Ishikawa (cell line): ENCODE results near the gene MYO5A.

Experiments used
- CEBPB ChIP-seq: IDR thresholded peaks from 2 replicates; pipeline ENCODE4 v1.6.1; 2012
- CREB1 ChIP-seq: IDR thresholded peaks from 2 replicates; pipeline ENCODE4 v1.6.1; 2012; ENCODE audit warnings: low read depth
- EGR1 ChIP-seq: IDR thresholded peaks from 2 replicates; pipeline ENCODE4 v1.6.1; 2012
- EP300 ChIP-seq: IDR thresholded peaks from 2 replicates; pipeline ENCODE4 v1.6.1; 2012; ENCODE audit warnings: borderline replicate concordance
- FOXM1 ChIP-seq: IDR thresholded peaks from 2 replicates; pipeline ENCODE4 v1.6.1; 2012; ENCODE audit warnings: low read depth, borderline replicate concordance
- MAX ChIP-seq: IDR thresholded peaks from 2 replicates; pipeline ENCODE4 v1.6.1; 2012
- NFIC ChIP-seq: IDR thresholded peaks from 2 replicates; pipeline ENCODE4 v1.6.1; 2012
- RAD21 ChIP-seq: IDR thresholded peaks from 2 replicates; pipeline ENCODE4 v1.6.1; 2012; ENCODE audit warnings: low read depth
- REST ChIP-seq: IDR thresholded peaks from 2 replicates; pipeline ENCODE4 v1.6.1; 2012; ENCODE audit warnings: low read depth, mild to moderate bottlenecking
- TAF1 ChIP-seq: IDR thresholded peaks from 2 replicates; pipeline ENCODE4 v1.6.1; 2012; ENCODE audit warnings: low read depth, mild to moderate bottlenecking
- TCF12 ChIP-seq: IDR thresholded peaks from 2 replicates; pipeline ENCODE4 v1.6.1; 2012; ENCODE audit warnings: low read depth
- TEAD4 ChIP-seq: IDR thresholded peaks from 2 replicates; pipeline ENCODE4 v1.6.1; 2012
- USF1 ChIP-seq: IDR thresholded peaks from 2 replicates; pipeline ENCODE4 v1.6.1; 2012
- YY1 ChIP-seq: IDR thresholded peaks from 2 replicates; pipeline ENCODE4 v1.6.1; 2012; ENCODE audit warnings: low read depth
- ZBTB7A ChIP-seq: IDR thresholded peaks from 2 replicates; pipeline ENCODE4 v1.6.1; 2012; ENCODE audit warnings: low read depth

The MYO5A gene

GRCh38 chr15:52408823-52409222 is 119.9 kb downstream of the MYO5A start:
- no peak for TF ChIP-seq RAD21
- no peak for TF ChIP-seq EGR1
- TF ChIP-seq YY1, result no peak
- no peak for TF ChIP-seq REST
- TF ChIP-seq CREB1, result no peak
- no peak for TF ChIP-seq TEAD4
- no peak for TF ChIP-seq TAF1
- no peak for TF ChIP-seq USF1
- TF ChIP-seq ZBTB7A, result no peak
- no peak for TF ChIP-seq TCF12
- no peak for TF ChIP-seq FOXM1
- no peak for TF ChIP-seq NFIC
- no peak for TF ChIP-seq MAX
- no peak for TF ChIP-seq CEBPB
- TF ChIP-seq EP300, result no peak

GRCh38 chr15:52407374-52407773 is 121.3 kb downstream of the MYO5A start:
- no peak for TF ChIP-seq FOXM1
- TF ChIP-seq TEAD4, result no peak
- TF ChIP-seq YY1, result no peak
- TF ChIP-seq MAX, result no peak
- no peak for TF ChIP-seq TCF12
- TF ChIP-seq CEBPB, result no peak
- no peak for TF ChIP-seq EP300
- TF ChIP-seq EGR1, result no peak
- no peak for TF ChIP-seq REST
- no peak for TF ChIP-seq NFIC
- no peak for TF ChIP-seq CREB1
- no peak for TF ChIP-seq USF1
- TF ChIP-seq TAF1, result no peak
- TF ChIP-seq ZBTB7A, result no peak
- TF ChIP-seq RAD21, result no peak

- no peak for TF ChIP-seq CREB1
- TF ChIP-seq YY1, result no peak
- TF ChIP-seq RAD21, result no peak
- no peak for TF ChIP-seq FOXM1
- TF ChIP-seq MAX, result no peak
- no peak for TF ChIP-seq EGR1
- no peak for TF ChIP-seq TEAD4
- TF ChIP-seq TAF1, result no peak
- no peak for TF ChIP-seq EP300
- no peak for TF ChIP-seq NFIC
- no peak for TF ChIP-seq USF1
- no peak for TF ChIP-seq CEBPB
- TF ChIP-seq ZBTB7A, result no peak
- no peak for TF ChIP-seq TCF12
- TF ChIP-seq REST, result no peak
Measured at GRCh38 chr15:52406601-52407000, 122.1 kb downstream of the MYO5A start.

GRCh38 chr15:52405856-52406255 is 122.8 kb downstream of the MYO5A start:
- TF ChIP-seq TEAD4, result no peak
- no peak for TF ChIP-seq EP300
- no peak for TF ChIP-seq TAF1
- no peak for TF ChIP-seq REST
- no peak for TF ChIP-seq CEBPB
- TF ChIP-seq EGR1, result no peak
- TF ChIP-seq NFIC, result no peak
- TF ChIP-seq ZBTB7A, result no peak
- TF ChIP-seq USF1, result no peak
- TF ChIP-seq MAX, result no peak
- no peak for TF ChIP-seq FOXM1
